IPS DF 19.7 (cell line): Measurements from ENCODE around the gene FAHD1.
"Not testable (repeated sequence)": the region's sequence is repeated elsewhere in the genome, so short reads cannot be mapped to it uniquely, and the experiment has no call there.

Experiments
- DNase-seq: peaks from one replicate; pipeline ENCODE4 v3.0.0-alpha.2; 2013; ENCODE audit warnings: low read depth, low spot score

The FAHD1 gene

GRCh38 chr16:1846416-1846815, 19.4 kb downstream of the FAHD1 start:
- no peak for DNase-seq

- no peak for DNase-seq
These were observed 24.0 kb downstream of the FAHD1 start for GRCh38 chr16:1850981-1851380.

GRCh38 chr16:1851793-1852192, 24.8 kb downstream of the FAHD1 start:
- DNase-seq = no peak

- DNase-seq = no peak
These were observed 30.6 kb downstream of the FAHD1 start for GRCh38 chr16:1857433-1858097.

GRCh38 chr16:1858189-1858865, 31.3 kb downstream of the FAHD1 start:
- no peak for DNase-seq

- no peak for DNase-seq
These were observed 32.6 kb downstream of the FAHD1 start for GRCh38 chr16:1859650-1860049.

GRCh38 chr16:1861730-1862129, 34.7 kb downstream of the FAHD1 start:
- no peak for DNase-seq

GRCh38 chr16:1862394-1862793, 35.4 kb downstream of the FAHD1 start:
- DNase-seq = no peak

- no peak for DNase-seq
These were observed 36.9 kb downstream of the FAHD1 start for GRCh38 chr16:1863681-1864460.

GRCh38 chr16:1865902-1866690, 39.1 kb downstream of the FAHD1 start:
- DNase-seq = no peak

GRCh38 chr16:1870365-1871082, 43.5 kb downstream of the FAHD1 start:
- no peak for DNase-seq

- DNase-seq = no peak
These were observed 45.1 kb downstream of the FAHD1 start, which contains the start of gene MEIOB for GRCh38 chr16:1871974-1872635. Gene MEIOB (minus strand): TSS chr16:1872164. CDS start chr16:1868175, 3,989 bp downstream.

GRCh38 chr16:1874854-1875253, 47.8 kb downstream of the FAHD1 start:
- DNase-seq = no peak

- DNase-seq = not testable (repeated sequence)
These were observed 49.1 kb downstream of the FAHD1 start for GRCh38 chr16:1876066-1876465.

- no peak for DNase-seq
These were observed 49.5 kb downstream of the FAHD1 start for GRCh38 chr16:1876468-1876867.

- no peak for DNase-seq
These were observed 50.1 kb downstream of the FAHD1 start for GRCh38 chr16:1877089-1877488.

- DNase-seq = no peak
These were observed 50.8 kb downstream of the FAHD1 start for GRCh38 chr16:1877804-1878203.

- no peak for DNase-seq
These were observed 51.2 kb downstream of the FAHD1 start for GRCh38 chr16:1878256-1878655.
